GM19452 (cell line): Measurements from ENCODE around the gene DEK.

ENCODE experiments used
- ATAC-seq: cut with Tn5 transposase; IDR thresholded peaks from one replicate; pipeline ENCODE4 v1.9.1; 2021; ENCODE audit not compliant: unreplicated experiment

DEK gene

DNA sequence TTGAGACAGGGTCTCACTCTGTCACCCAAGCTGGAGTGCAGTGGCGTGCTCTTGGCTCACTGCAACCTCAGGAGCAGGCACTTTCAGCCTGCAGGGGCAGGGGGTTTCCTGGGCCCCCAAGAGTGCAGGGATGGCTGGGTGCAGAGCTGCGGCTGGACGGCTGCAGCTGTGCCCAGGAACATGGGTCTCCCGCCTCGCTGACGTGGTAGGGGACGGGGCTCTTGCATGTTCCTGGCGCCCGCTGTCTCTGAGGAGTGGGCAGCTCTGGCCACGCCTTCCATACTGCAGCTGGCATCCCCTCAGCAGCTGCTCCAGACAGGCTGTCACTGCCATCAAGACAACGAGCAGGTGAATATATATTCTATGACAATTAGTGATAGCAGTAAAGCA, 2.2 kb upstream of the DEK start:
- no peak for ATAC-seq

GRCh38 chr6:18265787-18266522, 1.6 kb upstream of the DEK start:
- no peak for ATAC-seq

DNA sequence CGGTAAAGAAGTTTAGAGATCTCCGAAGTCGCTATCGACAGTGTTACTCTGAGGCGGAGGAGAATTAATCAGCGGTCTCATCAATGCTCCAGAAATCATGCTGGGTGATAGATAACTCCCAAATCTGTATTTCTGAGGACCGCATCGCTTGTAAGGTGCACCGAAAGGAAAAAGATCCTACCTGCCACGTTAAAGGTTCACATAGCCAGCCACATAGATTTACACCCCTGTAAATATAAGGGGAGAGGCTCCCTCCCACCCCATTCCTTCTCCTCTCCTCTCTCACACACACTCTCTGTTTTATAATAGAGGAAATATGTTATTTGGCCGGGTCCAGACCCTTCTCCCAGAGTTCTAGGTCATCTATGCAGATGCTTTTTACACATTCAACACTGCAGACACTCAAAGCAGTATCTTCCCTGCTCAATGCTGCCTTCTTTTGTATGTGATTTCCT, 620 bp upstream of the DEK start:
- ATAC-seq, result no peak

GRCh38 chr6:18263418-18264218, 712 bp downstream of the DEK start:
- peak; percentile 2 for ATAC-seq

- ATAC-seq, result peak; percentile 50
These were observed 1.5 kb downstream of the DEK start for GRCh38 chr6:18262702-18263417.

GRCh38 chr6:18261877-18262276, 2.5 kb downstream of the DEK start:
- ATAC-seq, result no peak

DNA sequence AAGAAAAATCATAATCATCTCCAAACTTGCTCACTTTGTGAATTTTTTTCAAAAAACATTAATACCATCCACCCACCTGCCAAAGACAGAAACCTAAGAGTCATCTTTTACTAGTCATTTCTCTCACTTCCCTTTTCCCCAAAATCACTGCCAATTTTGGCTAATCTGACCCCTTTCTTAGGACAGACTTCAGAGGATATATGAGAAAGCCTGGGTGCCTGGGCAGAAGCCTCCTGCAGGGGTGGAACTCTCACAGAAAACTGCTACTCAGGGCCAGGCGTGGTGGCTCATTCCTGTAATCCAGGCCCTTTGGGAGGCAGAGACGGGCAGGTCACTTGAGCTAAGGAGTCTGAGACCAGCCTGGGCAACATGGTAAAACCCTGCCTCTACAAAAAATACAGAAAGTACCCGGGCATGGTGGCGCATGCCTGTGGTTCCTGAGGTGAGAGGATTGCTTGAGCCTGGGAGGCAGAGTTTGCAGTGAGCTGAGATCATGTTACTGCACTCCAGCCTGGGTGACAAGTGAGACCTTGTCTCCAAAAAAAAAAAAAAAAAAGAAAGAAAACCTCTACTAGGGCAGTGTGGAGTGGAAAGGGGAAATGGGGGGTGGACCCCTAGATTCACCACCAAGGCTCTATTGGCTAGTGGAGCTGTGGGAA, 3.8 kb downstream of the DEK start:
- ATAC-seq, result peak; percentile 39

DNA sequence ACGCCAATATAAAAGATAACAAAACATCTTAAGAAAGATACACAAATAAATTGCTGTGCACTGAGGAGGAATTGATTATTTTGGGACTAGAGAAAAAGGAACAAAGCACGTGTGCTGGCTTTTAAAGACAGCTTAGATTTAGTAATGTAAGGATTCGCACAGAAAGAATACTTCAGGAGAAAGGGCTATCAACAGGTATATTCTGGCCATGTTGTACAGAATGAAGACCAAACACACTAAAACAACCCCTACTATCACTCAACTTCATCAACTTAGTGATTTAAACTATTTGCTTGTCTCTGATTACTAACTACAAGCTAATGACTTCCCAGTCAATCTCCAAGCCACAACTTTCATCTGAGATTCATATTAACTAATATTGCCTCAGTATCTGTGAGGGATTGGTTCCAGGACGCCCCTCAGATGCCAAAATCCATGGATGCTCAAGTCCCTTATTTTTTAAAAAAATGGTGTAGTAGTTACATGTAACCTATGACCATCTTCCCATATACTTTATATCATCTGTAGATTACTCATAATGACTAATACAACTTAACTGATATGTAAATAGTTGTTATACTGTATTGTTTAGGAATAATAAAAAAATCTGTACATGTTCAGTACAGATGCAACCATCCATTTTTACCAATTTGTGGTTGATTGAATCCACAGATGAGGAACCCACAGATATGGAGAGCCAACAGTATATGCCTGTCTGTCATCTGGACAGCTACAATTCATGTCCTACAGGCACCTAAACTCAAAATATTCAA, 4.5 kb downstream of the DEK start:
- ATAC-seq, result no peak

GRCh38 chr6:18254793-18255192, 9.5 kb downstream of the DEK start:
- no peak for ATAC-seq

GRCh38 chr6:18253635-18254034, 10.7 kb downstream of the DEK start:
- no peak for ATAC-seq

GRCh38 chr6:18249271-18249670, 15.1 kb downstream of the DEK start:
- ATAC-seq, result no peak

DNA sequence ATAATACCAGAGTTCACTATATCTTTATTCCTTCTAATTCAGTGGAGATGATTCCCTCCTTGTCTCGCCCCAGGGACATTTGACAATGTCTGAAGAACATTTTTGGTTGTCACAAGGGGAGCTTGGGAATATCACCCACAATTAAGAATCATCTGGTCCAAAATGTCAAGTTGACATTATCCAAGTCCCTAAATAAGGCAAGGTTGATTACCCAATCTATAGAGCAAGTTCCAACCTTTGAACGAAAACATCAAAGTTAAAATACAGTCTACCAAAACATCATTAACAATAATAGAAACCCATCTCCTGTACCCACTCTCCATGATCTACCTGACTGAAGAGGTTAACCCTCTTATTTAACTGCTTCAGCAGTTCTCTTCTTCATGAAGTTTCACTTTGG, 15.6 kb downstream of the DEK start:
- no peak for ATAC-seq

DNA sequence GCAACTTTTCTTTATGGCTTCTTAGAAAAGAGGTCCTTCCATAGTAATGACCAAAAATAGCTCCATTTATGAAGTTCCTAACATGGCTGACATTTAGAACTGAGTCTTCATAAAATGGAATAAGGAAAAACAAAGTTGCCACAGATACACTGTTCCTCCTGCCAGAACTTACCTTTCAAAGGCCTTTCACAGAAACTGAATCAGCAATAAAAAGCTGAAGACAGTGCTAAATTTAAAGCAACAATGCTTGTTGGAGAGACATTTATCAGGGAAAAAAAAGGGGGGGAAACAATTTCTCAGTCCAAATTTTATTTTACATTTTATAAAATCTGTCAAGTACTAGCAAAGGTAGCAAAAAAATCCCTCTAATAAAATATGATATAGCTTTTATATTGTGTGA, 17.3 kb downstream of the DEK start:
- ATAC-seq, result no peak

GRCh38 chr6:18246205-18246604, 18.1 kb downstream of the DEK start:
- no peak for ATAC-seq

GRCh38 chr6:18245642-18246041, 18.7 kb downstream of the DEK start:
- peak; percentile 59 for ATAC-seq

DNA sequence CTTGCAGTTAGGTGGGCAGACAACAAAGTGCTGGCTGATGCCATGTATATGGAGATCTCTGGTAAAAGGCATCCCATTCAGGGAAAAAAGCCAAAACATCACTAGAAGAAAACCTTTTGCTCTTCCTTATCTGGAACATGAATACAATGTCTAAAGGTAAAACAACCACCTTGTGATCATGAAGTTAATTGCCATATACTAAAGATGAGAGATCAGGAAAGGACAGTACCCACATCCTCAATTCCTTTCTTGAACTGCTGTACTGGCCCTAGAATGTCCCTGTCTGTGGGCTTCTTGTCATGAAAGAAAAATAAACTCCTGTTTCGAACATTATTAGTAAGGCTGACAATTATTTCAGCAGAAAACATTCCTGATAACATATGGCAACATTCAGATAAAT, 19.3 kb downstream of the DEK start:
- ATAC-seq, result no peak

- no peak for ATAC-seq
These were observed 20.1 kb downstream of the DEK start for GRCh38 chr6:18244251-18244650.

- ATAC-seq, result no peak
These were observed 20.9 kb downstream of the DEK start for GRCh38 chr6:18243302-18243893.

- ATAC-seq, result no peak
These were observed 22.1 kb downstream of the DEK start for GRCh38 chr6:18242062-18242851.
